GM21526 (cell line): Measurements from ENCODE around the gene RXRA.

Source experiments
- ATAC-seq: cut with Tn5 transposase; IDR thresholded peaks from one replicate; pipeline ENCODE4 v1.9.1; 2021; ENCODE audit warnings: moderate library complexity; ENCODE audit not compliant: unreplicated experiment, low FRiP score

Gene RXRA

DNA sequence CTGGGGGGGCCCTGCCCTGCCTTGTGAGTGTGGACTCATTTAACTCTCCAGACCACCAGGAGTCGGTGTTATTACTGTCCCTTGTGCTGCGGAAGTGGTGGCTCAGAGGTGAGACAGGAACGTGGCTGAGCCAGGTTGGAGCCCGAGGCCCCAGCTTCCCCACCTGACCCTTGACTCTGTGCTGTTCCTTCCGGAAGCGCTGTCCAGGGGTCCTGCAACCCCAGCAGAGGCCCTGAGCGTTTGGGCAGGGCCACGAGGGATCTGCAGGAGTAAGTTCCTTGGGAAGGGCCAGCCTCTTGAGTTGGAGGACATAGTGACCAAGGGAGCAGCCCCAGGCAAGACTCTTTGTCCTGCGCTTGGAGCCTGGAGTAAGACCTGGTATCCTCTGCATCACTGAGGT is 99.6 kb downstream of the RXRA start:
- ATAC-seq, result no peak

DNA sequence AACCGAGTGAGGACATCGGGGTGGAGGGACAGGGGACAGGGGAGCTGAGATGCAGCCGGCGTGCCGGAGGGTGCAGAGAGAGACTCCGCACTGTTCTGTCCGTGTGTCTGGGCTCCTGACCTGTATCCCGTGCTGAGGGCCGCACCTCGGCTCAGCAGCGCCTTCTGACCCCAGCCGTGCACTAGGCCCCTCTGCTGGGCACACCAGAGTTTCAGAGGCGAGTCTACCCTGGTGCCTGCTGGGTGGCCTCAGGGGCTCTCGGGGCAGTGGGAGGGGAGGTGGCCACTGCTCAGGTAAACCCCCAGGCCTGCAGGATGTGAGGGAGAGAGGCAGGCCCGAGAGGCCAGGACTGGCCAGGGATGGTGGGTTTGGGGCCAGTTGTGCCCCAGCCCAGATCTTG is 100.2 kb downstream of the RXRA start:
- no peak for ATAC-seq

- no peak for ATAC-seq
Measured at GRCh38 chr9:134427153-134427782, 101.0 kb downstream of the RXRA start.

GRCh38 chr9:134428559-134428958 is 102.3 kb downstream of the RXRA start:
- no peak for ATAC-seq

DNA sequence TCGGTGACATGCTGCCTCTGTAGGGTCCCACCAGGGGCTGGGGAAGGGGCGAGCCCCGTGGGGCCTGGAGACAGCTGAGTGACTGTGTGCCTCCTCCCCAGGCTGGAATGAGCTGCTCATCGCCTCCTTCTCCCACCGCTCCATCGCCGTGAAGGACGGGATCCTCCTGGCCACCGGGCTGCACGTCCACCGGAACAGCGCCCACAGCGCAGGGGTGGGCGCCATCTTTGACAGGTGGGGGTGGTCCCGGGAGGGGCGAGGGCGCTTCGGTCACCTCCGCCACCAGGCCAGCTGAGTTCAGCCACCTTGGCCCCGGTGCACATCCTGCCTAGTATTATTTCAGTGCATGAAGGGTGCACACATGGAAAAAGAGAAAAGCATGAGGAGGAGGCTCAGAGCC is 102.8 kb downstream of the RXRA start:
- ATAC-seq, result no peak

DNA sequence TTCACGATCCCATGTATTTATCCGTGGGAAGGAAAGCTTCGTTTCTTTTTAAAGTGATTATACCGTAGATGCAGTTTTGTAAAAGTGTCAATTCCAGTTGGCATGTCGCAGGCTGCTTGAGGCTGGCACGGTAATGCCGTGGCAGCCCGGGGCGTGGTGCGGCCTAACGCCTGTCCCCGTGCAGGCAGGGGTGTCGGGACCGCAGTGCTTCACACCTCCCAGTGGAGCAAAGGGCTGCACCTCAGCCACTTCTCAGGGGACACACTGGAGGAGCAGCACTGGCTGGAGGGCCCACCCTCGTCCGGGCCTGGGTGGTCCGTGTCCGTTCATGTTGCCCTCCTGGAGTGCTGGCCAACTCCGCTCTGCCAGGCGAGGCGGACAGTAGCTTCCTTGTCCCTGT is 103.2 kb downstream of the RXRA start:
- ATAC-seq, result no peak

DNA sequence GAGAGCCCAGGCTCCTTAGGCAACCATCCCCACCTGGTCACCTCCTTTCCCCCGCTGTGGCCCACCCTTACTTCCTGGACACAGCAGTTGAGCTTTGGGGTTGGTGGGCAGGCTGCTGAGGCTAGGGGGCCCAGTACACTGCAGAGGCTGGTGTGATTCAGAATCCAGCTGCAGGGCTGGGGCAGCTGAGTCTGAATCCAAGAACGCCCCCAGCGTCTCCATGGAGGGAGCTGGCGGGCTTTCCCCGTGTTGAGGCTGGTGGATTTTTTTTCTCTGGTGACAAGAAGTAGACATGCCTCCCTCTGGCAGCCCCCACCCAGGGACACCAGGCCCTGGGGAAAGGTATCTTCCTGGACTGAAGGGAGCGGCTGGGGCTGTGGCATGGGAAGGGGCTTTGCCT is 104.8 kb downstream of the RXRA start:
- no peak for ATAC-seq

GRCh38 chr9:134431626-134432025 is 105.4 kb downstream of the RXRA start:
- no peak for ATAC-seq

DNA sequence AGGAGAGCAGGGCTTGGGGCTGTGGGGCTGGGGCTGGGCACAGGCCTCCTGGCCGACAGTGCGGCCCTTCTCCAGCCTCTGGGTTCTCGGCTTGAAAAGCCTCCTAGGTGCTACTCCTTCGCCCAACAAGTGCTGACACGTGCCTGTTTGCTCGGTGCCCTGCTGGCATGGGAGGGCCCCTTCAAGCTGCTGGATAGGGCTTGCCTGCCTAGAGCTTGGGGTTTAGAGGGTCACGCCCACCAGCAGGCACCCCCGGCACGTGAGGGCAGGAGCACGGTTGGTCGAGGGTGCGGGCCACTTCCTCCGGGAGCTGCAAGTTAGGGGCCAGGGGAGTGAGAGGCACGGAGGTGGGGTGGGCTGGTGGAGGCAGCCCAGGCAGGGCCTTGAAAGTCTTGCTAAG is 106.2 kb downstream of the RXRA start:
- ATAC-seq, result no peak

- no peak for ATAC-seq
Measured at GRCh38 chr9:134433101-134433500, 106.8 kb downstream of the RXRA start.

DNA sequence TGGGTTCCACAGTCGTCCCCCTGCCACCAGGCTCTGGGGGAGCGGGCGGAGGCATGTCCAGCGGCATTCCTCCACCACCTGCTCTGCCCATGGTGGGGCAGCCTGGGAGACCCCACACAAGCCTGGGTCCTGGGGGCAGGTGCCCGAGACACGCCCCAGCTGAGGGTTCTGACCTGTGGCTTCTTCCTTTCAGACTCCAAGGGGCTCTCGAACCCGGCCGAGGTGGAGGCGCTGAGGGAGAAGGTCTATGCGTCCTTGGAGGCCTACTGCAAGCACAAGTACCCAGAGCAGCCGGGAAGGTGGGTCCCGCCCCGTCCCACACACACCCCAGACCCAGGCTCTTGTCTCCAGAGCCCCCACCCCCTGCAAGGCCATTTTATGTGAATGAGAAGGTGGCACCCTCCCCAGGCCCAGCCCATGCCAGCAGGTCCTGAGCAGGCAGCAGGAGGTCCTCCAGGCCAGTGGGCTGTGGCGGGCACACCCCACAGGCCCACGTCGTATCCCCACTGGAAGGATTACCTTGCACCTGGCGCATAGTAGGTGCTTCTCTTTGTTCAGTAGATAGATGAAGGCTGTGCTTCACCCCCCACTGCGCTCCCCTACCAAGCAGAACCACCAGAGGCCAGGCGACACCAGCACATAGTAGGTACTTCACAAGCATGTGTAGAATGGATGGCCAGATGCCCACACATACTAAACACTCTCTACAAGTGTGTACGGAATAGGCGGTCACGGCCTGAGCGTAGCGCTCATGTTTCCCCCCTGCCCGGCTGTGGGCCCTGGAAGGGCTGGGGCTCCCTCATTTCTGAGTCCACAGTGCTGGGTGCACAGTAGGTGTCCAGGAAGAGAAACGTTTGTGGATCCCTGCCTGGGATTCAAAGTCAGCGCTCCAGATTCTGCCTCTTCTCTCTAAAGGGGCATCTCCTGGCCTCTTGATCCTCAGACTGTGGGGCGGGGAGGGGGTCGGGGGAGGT is 107.9 kb downstream of the RXRA start:
- no peak for ATAC-seq

DNA sequence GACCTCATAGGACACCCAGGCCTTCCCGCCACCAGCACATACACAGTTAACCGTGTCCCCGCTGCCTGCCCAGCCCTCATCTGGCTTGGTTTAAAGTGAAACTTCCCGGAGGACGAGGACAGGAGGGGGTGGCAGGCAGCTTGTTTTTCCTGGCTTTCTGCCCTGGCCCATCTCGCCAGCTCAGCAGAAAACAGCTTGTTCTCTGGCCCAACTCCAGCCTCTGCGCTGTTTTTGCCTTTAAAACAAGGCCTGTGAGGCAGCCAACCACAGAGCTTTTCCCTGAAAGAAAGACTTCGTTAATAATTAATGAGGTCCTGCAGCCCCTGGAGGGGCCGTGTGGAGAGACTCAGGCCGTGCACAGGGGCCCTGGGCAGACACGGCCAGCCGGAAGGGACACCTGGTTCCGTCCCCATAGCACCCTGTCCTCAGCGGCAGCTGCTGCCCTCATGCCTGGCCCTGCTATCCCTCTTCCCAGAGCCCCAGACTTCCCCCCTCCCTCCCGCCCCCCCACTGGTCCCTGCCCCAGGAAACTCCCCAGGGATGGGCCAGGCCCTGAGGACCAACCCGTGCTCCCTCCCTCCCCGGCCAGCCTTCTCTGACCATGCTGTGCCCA is 108.7 kb downstream of the RXRA start:
- no peak for ATAC-seq

GRCh38 chr9:134435550-134436378 is 109.5 kb downstream of the RXRA start:
- no peak for ATAC-seq

DNA sequence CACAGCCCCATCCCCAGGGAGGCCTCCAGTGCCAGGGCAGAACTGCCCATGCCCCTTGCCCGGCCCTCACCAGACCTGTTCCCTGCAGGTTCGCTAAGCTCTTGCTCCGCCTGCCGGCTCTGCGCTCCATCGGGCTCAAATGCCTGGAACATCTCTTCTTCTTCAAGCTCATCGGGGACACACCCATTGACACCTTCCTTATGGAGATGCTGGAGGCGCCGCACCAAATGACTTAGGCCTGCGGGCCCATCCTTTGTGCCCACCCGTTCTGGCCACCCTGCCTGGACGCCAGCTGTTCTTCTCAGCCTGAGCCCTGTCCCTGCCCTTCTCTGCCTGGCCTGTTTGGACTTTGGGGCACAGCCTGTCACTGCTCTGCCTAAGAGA is 110.1 kb downstream of the RXRA start:
- ATAC-seq, result no peak

GRCh38 chr9:134436911-134437310 is 110.7 kb downstream of the RXRA start:
- ATAC-seq, result no peak

- no peak for ATAC-seq
Measured at GRCh38 chr9:134437403-134438194, 111.3 kb downstream of the RXRA start.

DNA sequence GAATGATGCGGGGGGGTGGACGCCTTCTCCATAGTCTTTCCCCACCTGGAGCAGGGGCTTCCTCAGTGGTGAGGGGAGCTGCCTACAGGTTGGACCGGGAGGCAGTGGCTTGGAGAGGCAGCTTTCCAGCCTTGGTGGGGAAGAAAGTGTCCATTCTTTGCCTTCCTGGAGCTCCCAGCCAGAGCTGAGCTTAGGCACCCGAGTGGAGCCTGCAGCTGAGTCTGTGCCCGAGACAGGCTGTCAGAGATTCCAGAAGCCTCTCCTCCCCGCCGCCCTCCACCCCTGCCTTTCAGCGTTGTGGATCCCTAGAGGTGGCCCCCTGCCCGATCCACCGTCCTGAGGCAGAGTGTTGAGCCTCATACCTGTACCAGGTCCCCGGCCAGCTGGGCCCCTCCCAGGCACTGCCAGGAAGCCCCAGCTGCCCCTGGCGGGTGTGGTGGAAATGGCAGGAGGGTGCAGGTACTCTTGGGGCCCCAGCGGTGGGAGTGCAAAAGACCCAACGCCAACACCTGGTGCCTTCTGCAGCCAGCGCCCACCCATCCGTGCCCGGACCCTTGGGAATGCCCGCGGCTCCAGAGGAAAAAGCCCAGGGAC is 112.0 kb downstream of the RXRA start:
- ATAC-seq, result no peak

- no peak for ATAC-seq
Measured at GRCh38 chr9:134439368-134439784, 113.1 kb downstream of the RXRA start.

GRCh38 chr9:134440636-134441226 is 114.5 kb downstream of the RXRA start:
- ATAC-seq, result no peak
